IPS-18a (cell line): ENCODE measurements around the gene IQCC.

Source experiments
- H3K27ac ChIP-seq: one replicate; pipeline ENCODE4 v1.5.1; 2013; ENCODE audit warnings: low read length
- H3K27me3 ChIP-seq: one replicate; pipeline ENCODE4 v1.6.1; 2013; ENCODE audit warnings: mild to moderate bottlenecking, low read length; ENCODE audit not compliant: control insufficient read depth, insufficient read depth
- H3K36me3 ChIP-seq: one replicate; pipeline ENCODE4 v1.6.1; 2013; ENCODE audit warnings: low read depth, low read length; ENCODE audit not compliant: control insufficient read depth
- H3K4me1 ChIP-seq: one replicate; pipeline ENCODE4 v1.6.1; 2013; ENCODE audit warnings: low read depth, low read length; ENCODE audit not compliant: control insufficient read depth
- H3K4me3 ChIP-seq: one replicate; pipeline ENCODE4 v1.5.1; 2013; ENCODE audit warnings: low read length
- H3K9ac ChIP-seq: one replicate; pipeline ENCODE4 v1.6.1; 2013; ENCODE audit warnings: mild to moderate bottlenecking, low read length, moderate library complexity
- H3K9me3 ChIP-seq: one replicate; pipeline ENCODE4 v1.6.1; 2013; ENCODE audit warnings: low read depth, low read length; ENCODE audit not compliant: control insufficient read depth

The IQCC gene

GRCh38 chr1:32197837-32198236 is 7.6 kb upstream of the IQCC start:
- H3K36me3 ChIP-seq = peaks cover 54% of the 10 kb centered on the region
- no peaks in the 10 kb centered on the region for H3K27me3 ChIP-seq
- no peak overlapping the region for H3K27ac ChIP-seq
- no peaks in the 10 kb centered on the region for H3K9me3 ChIP-seq
- H3K4me1 ChIP-seq = peaks cover 25% of the 10 kb centered on the region
- no peak overlapping the region for H3K4me3 ChIP-seq
- no peak overlapping the region for H3K9ac ChIP-seq

- Histone ChIP-seq H3K27ac (no peak overlapping the region), H3K9ac (no peak overlapping the region), H3K4me1 (peaks cover 25% of the 10 kb centered on the region), H3K36me3 (peaks cover 48% of the 10 kb centered on the region), H3K27me3 (no peaks in the 10 kb centered on the region), H3K9me3 (no peaks in the 10 kb centered on the region), H3K4me3 (no peak overlapping the region)
Observed at GRCh38 chr1:32198237-32199042, 7.0 kb upstream of the IQCC start.

- Histone ChIP-seq H3K4me3 (peak overlapping the region; percentile 74), H3K27me3 (peaks cover 4% of the 10 kb centered on the region), H3K27ac (no peak overlapping the region), H3K36me3 (peaks cover 40% of the 10 kb centered on the region), H3K9ac (no peak overlapping the region), H3K4me1 (peaks cover 25% of the 10 kb centered on the region), H3K9me3 (no peaks in the 10 kb centered on the region)
Observed at GRCh38 chr1:32199043-32199716, 6.3 kb upstream of the IQCC start.

GRCh38 chr1:32199717-32200072 is 5.8 kb upstream of the IQCC start:
- H3K9me3 ChIP-seq = no peaks in the 10 kb centered on the region
- H3K27ac ChIP-seq = no peak overlapping the region
- no peak overlapping the region for H3K9ac ChIP-seq
- peak overlapping the region; percentile 74 for H3K4me3 ChIP-seq
- peaks cover 27% of the 10 kb centered on the region for H3K4me1 ChIP-seq
- peaks cover 10% of the 10 kb centered on the region for H3K27me3 ChIP-seq
- H3K36me3 ChIP-seq = peaks cover 35% of the 10 kb centered on the region

GRCh38 chr1:32200226-32201010 is 5.1 kb upstream of the IQCC start, which contains the start of gene CCDC28B:
TSS of gene CCDC28B (plus strand) at chr1:32200595. CDS start at chr1:32201936, 1,341 bp downstream.
- Histone ChIP-seq H3K27me3 (peaks cover 12% of the 10 kb centered on the region), H3K4me1 (peaks cover 30% of the 10 kb centered on the region), H3K4me3 (peak within 1 kb of the TSS; percentile 74), H3K9ac (peak within 1 kb of the TSS; percentile 58), H3K27ac (peak within 1 kb of the TSS; percentile 63), H3K36me3 (peaks cover 28% of the 10 kb centered on the region), H3K9me3 (no peaks in the 10 kb centered on the region)

GRCh38 chr1:32201011-32201855 is 4.2 kb upstream of the IQCC start:
- peaks cover 30% of the 10 kb centered on the region for H3K4me1 ChIP-seq
- H3K9me3 ChIP-seq = no peaks in the 10 kb centered on the region
- peak overlapping the region; percentile 58 for H3K9ac ChIP-seq
- H3K4me3 ChIP-seq = peak overlapping the region; percentile 74
- H3K27ac ChIP-seq = no peak overlapping the region
- peaks cover 22% of the 10 kb centered on the region for H3K36me3 ChIP-seq
- peaks cover 13% of the 10 kb centered on the region for H3K27me3 ChIP-seq

- H3K27me3 ChIP-seq = peaks cover 17% of the 10 kb centered on the region
- H3K9ac ChIP-seq = peak overlapping the region; percentile 86
- H3K4me1 ChIP-seq = peaks cover 18% of the 10 kb centered on the region
- H3K4me3 ChIP-seq = peak overlapping the region; percentile 73
- H3K9me3 ChIP-seq = no peaks in the 10 kb centered on the region
- H3K36me3 ChIP-seq = no peaks in the 10 kb centered on the region
- H3K27ac ChIP-seq = no peak overlapping the region
Observed at GRCh38 chr1:32204943-32205361, 519 bp upstream of the IQCC start.

GRCh38 chr1:32208469-32208868 is 3.0 kb downstream of the IQCC start:
- Histone ChIP-seq H3K4me1 (peaks cover 5% of the 10 kb centered on the region), H3K27me3 (peaks cover 17% of the 10 kb centered on the region), H3K36me3 (no peaks in the 10 kb centered on the region), H3K27ac (no peak overlapping the region), H3K9me3 (no peaks in the 10 kb centered on the region), H3K9ac (no peak overlapping the region), H3K4me3 (no peak overlapping the region)

- Histone ChIP-seq H3K9ac (no peak within 1 kb of the TSS), H3K4me3 (no peak within 1 kb of the TSS), H3K9me3 (no peaks in the 10 kb centered on the region), H3K27me3 (peaks cover 15% of the 10 kb centered on the region), H3K4me1 (peaks cover 5% of the 10 kb centered on the region), H3K36me3 (no peaks in the 10 kb centered on the region), H3K27ac (no peak within 1 kb of the TSS)
Observed at GRCh38 chr1:32208891-32209328, 3.4 kb downstream of the IQCC start, which contains the start of gene DCDC2B. TSS of gene DCDC2B (plus strand) at chr1:32209089. CDS start at chr1:32209094, 5 bp downstream.

- H3K4me3 ChIP-seq = no peak overlapping the region
- H3K36me3 ChIP-seq = peaks cover 5% of the 10 kb centered on the region
- no peaks in the 10 kb centered on the region for H3K4me1 ChIP-seq
- no peaks in the 10 kb centered on the region for H3K9me3 ChIP-seq
- no peak overlapping the region for H3K27ac ChIP-seq
- no peak overlapping the region for H3K9ac ChIP-seq
- no peaks in the 10 kb centered on the region for H3K27me3 ChIP-seq
Observed at GRCh38 chr1:32215629-32216480, 10.4 kb downstream of the IQCC start.
